GM19328 (cell line): ENCODE data around the gene INCENP.
"Not testable (repeated sequence)": the region's sequence is repeated elsewhere in the genome, so short reads cannot be mapped to it uniquely, and the experiment has no call there.

Source experiments
- ATAC-seq: cut with Tn5 transposase; IDR thresholded peaks from one replicate; pipeline ENCODE4 v1.9.1; 2021; ENCODE audit warnings: mild to moderate bottlenecking, moderate library complexity; ENCODE audit not compliant: unreplicated experiment

INCENP gene

GRCh38 chr11:62169448-62169847 lies 45.6 kb downstream of the INCENP start:
- no peak for ATAC-seq

- no peak for ATAC-seq
Observed at GRCh38 chr11:62169935-62170334, 46.1 kb downstream of the INCENP start.

GRCh38 chr11:62171261-62171723 lies 47.5 kb downstream of the INCENP start:
- no peak for ATAC-seq

- ATAC-seq: no peak
Observed at GRCh38 chr11:62172294-62172693, 48.5 kb downstream of the INCENP start.

GRCh38 chr11:62176766-62177165 lies 53.0 kb downstream of the INCENP start:
- no peak for ATAC-seq

- no peak for ATAC-seq
Observed at GRCh38 chr11:62179995-62180394, 56.2 kb downstream of the INCENP start.

- no peak for ATAC-seq
Observed at GRCh38 chr11:62181097-62181496, 57.3 kb downstream of the INCENP start.

- ATAC-seq: no peak
Observed at GRCh38 chr11:62182147-62182891, 58.5 kb downstream of the INCENP start.

- ATAC-seq: no peak
Observed at GRCh38 chr11:62186195-62186594, 62.4 kb downstream of the INCENP start.

- no peak for ATAC-seq
Observed at GRCh38 chr11:62190011-62190410, 66.2 kb downstream of the INCENP start, which contains the start of gene SCGB1D1. Gene SCGB1D1 (plus strand): TSS chr11:62190216. CDS start chr11:62190285, 69 bp downstream.

GRCh38 chr11:62193952-62194351 lies 70.1 kb downstream of the INCENP start:
- ATAC-seq: no peak

GRCh38 chr11:62195010-62195409 lies 71.2 kb downstream of the INCENP start:
- ATAC-seq: not testable (repeated sequence)

- no peak for ATAC-seq
Observed at GRCh38 chr11:62195945-62196344, 72.1 kb downstream of the INCENP start.

- ATAC-seq: not testable (repeated sequence)
Observed at GRCh38 chr11:62197400-62197799, 73.6 kb downstream of the INCENP start.

GRCh38 chr11:62201376-62201775 lies 77.6 kb downstream of the INCENP start:
- ATAC-seq: no peak
